ENCODE results near the gene VPS4B.

VPS4B gene

GRCh38 chr18:63445037-63445436, 22.8 kb upstream of the VPS4B start:
- DNase-seq (ENCODE audit: low read depth) = no peak
- no peak overlapping the region for H3K4me3 ChIP-seq (ENCODE audit: low read length)

GRCh38 chr18:63444580-63444979, 22.3 kb upstream of the VPS4B start:
- H3K4me3 ChIP-seq (ENCODE audit: low read length) = no peak overlapping the region
- peak; percentile 91 for DNase-seq (ENCODE audit: low read depth)
- TF ChIP-seq CTCF (conservative IDR thresholded peaks at IDR 0.05; ENCODE audit: low read length) = no peak

More at GRCh38 chr18:63445037-63445436, 22.8 kb upstream of the VPS4B start:
- TF ChIP-seq CTCF (conservative IDR thresholded peaks at IDR 0.05; ENCODE audit: low read length) = no peak

GRCh38 chr18:63443829-63444228, 21.6 kb upstream of the VPS4B start:
- no peak for DNase-seq (ENCODE audit: low read depth)
- TF ChIP-seq CTCF (conservative IDR thresholded peaks at IDR 0.05; ENCODE audit: low read length) = no peak
- no peak overlapping the region for H3K4me3 ChIP-seq (ENCODE audit: low read length)

- TF ChIP-seq CTCF (conservative IDR thresholded peaks at IDR 0.05; ENCODE audit: low read length) = no peak
- no peak overlapping the region for H3K4me3 ChIP-seq (ENCODE audit: low read length)
- no peak for DNase-seq (ENCODE audit: low read depth)
Observed at GRCh38 chr18:63440881-63441280, 18.6 kb upstream of the VPS4B start.

- no peak for TF ChIP-seq CTCF (conservative IDR thresholded peaks at IDR 0.05; ENCODE audit: low read length)
- DNase-seq (ENCODE audit: low read depth) = peak; percentile 46
Observed at GRCh38 chr18:63440219-63440618, 17.9 kb upstream of the VPS4B start.

GRCh38 chr18:63439334-63439733, 17.1 kb upstream of the VPS4B start:
- no peak overlapping the region for H3K4me3 ChIP-seq (ENCODE audit: low read length)
- DNase-seq (ENCODE audit: low read depth) = peak; percentile 62
- peak; percentile 92 for TF ChIP-seq CTCF (conservative IDR thresholded peaks at IDR 0.05; ENCODE audit: low read length)

More at GRCh38 chr18:63440219-63440618, 17.9 kb upstream of the VPS4B start:
- no peak overlapping the region for H3K4me3 ChIP-seq (ENCODE audit: low read length)

GRCh38 chr18:63438181-63438580, 15.9 kb upstream of the VPS4B start:
- peak; percentile 29 for DNase-seq (ENCODE audit: low read depth)
- H3K4me3 ChIP-seq (ENCODE audit: low read length) = no peak overlapping the region
- no peak for TF ChIP-seq CTCF (conservative IDR thresholded peaks at IDR 0.05; ENCODE audit: low read length)
